Fibroblast of skin of left biceps (primary cell): ENCODE measurements around the gene PKD1.

Experiments
- DNase-seq, 2 experiments: peaks; one replicate each; pipeline ENCODE4 v3.0.0-alpha.2; 2013; ENCODE audit warnings: low read depth in 2 of 2

PKD1 gene

DNA sequence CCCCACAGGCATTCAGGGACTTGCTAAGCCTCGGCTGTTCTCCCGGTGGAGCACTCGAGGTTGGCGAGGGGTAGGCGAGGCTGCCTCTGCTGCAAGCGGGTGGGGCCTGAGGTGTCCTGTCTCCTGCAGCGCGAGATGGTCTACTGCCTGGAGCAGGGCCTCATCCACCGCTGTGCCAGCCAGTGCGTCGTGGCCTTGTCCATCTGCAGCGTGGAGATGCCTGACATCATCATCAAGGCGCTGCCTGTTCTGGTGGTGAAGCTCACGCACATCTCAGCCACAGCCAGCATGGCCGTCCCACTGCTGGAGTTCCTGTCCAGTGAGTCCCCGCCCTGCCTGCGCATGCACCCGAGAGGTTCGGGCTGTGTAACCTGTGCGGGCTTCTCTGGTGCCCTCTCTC lies 61.6 kb downstream of the PKD1 start:
- no peak for DNase-seq

- no peak for DNase-seq
Observed at GRCh38 chr16:2072926-2073325, 62.8 kb downstream of the PKD1 start.

- DNase-seq, result no peak
Observed at GRCh38 chr16:2071454-2072202, 64.1 kb downstream of the PKD1 start.

DNA sequence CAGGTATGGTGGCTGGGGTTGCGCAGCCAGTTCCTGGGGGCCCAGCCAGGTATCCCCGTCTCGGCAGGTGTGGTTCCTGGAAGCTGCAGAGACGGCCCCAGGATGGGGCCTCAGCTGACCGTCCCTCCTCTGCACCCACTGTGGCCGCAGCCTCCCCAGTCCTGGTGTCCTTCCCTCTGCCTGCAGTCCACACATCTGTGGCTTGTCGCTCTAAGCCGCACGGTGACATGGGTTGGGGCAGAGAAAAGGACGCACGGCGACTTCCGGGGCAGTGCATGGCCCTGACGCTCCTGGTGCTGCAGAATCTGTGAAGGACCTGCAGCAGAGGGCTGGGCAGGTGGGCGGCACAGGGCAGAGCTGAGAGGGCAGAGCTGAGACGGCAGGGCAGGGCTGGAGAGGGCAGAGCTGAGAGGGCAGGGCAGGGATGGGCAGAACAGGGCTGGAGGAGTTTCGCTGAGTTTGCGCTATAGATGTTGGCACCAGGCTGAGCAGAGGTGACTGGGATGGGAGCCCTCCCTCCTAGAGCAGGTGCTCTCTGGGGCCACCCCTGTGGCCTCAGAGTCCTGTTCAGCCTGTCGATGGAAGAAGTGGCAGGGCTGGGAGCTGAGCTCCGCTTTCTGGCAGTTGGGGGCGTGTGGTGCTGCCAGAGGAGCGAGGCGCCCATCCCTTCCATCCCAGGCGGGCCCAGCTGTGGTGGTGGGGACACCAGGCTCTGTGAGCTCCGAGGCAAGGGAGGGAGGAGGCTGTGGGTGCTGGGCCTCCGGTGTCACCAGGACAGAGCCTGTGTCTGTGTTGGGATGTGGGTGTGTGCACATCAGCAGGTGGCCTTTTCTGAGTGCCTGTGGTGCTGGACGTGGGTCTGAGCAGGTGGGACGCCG lies 64.9 kb downstream of the PKD1 start:
- DNase-seq, result no peak

DNA sequence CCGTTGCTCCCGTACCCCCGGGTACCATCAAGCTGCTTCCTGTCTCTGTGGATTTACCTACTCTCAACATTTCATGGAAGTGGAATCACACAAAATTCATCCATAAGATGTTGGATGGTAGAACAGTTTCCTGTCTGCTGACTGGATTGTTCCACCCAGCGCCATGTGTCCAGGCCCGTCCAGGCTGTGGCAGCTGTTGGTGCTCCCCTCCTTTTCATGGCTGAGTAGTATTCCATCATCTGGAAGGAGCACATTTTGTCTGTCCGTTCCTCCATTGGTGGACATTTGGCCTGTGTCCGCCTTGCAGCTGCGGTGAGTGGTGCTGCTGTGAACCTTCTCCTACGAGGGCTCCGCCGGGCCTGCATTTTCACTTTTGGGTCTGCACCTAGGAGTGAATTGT lies 69.6 kb downstream of the PKD1 start:
- no peak for DNase-seq

DNA sequence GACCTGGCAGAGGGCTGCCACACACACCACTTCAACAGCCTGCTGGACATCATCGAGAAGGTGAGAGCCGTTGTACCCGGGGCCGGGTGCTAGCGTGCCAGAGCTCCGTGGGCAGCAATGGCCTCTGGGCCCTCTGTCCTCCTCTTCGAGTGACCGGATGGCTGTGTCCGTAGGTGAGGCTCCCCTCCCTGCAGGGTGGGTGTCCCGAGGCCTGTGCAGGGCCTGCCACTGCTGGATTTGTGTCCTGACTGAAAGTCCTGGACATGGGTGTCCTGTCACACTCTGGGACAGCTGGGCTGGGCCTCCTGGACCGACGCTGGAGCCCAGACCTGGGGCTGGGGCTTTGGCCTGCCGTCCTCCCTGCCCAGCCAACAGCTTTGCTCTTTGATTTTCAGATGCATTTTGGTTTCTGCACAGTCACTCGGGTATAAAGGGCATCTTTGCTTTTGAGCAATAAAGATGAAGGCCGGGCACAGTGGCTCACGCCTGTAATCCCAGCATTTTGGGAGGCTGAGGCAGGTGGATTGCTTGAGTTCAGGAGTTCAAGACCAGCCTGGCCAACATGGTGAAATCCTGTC lies 71.2 kb downstream of the PKD1 start:
- DNase-seq, result no peak

- DNase-seq, result no peak
Observed at GRCh38 chr16:2063861-2064260, 71.8 kb downstream of the PKD1 start.

DNA sequence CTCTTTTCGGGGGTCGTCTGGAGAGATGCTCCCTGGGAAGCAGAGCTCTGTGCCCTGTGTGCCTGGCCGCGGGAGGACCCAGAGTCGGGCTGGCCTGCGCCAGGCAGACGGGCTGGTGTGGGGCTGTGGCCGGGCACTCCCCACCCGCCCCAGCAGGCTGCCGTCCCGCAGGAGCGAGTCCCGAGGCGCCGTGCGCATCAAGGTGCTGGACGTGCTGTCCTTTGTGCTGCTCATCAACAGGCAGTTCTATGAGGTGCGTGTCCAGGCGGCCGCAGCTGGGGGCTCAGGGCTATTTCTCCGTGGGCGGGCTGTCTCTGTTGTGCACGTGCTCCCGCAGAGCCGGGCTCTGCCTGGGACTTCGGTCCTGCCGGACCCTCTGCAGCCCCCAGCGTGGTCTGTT lies 72.9 kb downstream of the PKD1 start:
- DNase-seq, result no peak

- DNase-seq, result no peak
Observed at GRCh38 chr16:2061526-2061925, 74.2 kb downstream of the PKD1 start.

DNA sequence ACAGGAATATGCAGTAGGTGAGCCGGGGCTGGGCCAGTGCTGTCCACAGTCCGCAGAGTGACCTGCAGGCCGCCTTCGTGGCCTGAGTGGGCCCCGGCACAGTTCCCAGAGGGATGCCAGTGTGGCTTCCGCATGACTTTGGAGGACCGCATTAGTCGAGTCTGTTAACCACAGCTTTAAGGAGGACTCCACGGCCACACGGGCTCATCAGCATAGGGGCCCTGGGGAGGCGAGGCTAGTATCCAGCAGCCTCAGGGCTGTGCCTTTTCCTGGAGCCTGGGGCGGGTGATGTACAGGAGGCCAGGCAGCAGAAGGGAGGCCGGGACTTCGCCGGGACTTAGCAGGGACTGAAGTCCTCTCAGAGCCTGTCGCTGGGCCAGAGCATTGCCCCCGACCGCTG lies 74.7 kb downstream of the PKD1 start:
- no peak for DNase-seq

DNA sequence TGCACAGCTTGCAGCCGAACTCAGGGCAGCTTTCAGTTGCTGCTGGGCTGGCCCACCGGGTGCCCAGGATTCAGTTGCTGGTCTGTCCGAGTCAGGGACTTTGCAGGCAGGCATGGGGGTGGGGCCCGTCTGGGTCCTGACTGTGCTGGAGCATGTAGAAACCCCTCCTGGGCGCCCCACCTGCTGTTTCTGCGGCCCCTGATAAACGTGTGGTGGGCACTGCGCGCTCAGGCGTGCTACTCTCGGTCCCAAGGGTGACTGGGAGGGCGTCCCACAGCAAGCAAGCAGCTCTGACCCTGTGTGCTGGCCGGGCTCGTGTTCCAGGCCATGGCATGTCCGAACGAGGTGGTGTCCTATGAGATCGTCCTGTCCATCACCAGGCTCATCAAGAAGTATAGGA lies 75.4 kb downstream of the PKD1 start:
- DNase-seq, result no peak

- DNase-seq, result no peak
Observed at GRCh38 chr16:2058872-2059271, 76.8 kb downstream of the PKD1 start.

- no peak for DNase-seq
Observed at GRCh38 chr16:2058420-2058819, 77.3 kb downstream of the PKD1 start.

DNA sequence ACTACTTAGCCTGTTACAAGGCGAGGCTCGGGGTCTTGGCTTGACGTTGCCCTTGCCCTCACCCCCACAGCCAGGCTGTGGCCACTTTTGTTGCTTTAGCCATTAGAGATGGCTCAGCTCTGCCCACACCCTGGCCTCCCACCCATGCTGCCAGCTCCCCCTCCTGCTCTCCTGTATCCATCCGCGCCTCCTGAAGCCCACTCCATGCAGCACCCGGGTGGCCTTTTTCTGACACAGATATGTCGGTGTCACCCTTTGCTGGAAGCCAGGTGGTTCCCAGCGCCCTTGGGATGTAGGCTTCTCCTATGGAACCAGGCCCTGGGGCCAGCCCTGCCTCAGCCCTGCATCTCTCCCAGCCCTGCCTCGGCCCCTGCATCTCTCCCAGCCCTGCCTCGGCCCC lies 78.3 kb downstream of the PKD1 start:
- DNase-seq, result no peak

DNA sequence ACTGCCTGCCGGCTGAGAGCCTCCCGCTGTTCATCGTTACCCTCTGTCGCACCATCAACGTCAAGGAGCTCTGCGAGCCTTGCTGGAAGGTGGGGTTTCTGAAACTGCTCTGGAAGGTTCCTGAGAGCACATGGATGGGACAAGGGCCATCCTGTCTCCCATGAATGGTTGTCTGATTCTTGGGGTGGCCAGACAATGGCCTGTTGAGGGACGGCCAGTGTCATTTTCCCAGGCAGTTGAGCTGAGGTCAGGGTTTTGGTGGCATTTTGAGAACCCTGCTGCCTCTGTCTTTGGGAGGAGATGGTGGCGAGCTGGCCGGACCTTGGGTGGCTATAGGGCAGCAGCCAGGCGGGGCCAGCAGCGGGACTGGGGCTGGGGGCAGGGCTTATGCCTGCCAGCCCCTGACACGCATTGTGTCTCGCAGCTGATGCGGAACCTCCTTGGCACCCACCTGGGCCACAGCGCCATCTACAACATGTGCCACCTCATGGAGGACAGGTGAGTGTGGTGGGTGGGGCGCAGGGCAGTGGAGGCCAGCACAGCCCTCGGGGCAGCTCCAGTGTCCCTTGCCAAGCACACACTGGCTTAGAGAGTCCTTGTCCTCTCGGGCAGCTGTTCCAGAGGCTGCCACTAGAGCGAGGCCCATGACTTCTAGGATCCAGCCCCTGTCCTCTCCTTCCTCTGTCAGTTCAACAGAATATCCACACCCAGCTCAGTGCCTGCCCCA lies 78.9 kb downstream of the PKD1 start:
- no peak for DNase-seq

DNA sequence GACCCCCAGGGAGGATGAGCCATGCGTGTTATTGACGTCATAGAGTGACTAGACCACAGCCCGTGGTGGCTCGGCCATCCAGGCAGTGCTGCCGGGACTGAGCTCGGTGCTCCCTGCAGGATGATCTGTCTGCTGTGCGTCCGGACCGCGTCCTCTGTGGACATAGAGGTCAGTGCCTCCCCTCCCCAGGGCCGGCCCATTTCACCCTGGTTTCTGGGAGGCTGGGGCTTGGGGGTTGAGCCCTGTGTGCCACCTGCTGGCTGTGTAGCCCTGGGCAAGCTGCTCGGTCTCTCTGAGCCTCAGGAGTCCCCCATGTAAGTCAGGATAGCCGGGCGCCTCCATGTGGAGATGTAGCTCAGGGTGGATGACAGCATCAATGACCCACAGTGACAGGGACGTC lies 79.6 kb downstream of the PKD1 start:
- no peak for DNase-seq

DNA sequence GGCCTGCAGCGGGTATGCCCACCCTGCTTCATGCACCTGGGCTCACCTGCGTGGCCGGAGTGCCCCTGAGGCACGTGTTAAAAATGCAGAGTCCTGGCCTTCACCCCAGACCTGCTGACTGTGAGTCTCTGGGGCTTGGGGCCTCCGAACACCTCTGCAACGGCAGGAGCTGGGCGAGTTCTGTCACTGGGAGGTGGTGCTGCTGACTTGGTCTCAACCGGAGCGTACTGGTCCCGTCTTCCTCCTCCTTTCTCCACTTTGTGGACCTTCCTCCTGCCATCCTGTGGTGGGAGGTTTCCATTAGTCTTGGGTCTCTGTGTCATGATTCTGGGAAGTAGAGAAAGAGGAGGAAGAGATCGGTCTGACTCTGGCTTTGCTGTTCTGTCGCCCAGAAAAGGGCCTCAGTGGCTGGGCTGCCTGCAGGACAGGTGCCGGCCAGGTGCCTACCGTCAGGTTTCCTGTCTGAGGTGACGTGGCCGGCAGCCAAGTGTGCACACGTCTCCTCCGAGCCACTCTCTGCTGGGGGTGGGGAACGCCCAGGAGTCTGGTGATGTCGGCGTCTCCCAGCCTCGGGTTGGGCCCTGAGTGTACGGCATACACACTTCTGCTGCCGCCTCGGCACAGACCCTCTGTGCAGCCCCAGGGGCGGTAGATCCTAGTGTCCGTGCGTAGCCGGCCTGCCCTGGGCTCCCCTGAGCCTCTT lies 81.0 kb downstream of the PKD1 start:
- DNase-seq, result no peak

GRCh38 chr16:2053897-2054296 lies 81.8 kb downstream of the PKD1 start:
- DNase-seq, result no peak

DNA sequence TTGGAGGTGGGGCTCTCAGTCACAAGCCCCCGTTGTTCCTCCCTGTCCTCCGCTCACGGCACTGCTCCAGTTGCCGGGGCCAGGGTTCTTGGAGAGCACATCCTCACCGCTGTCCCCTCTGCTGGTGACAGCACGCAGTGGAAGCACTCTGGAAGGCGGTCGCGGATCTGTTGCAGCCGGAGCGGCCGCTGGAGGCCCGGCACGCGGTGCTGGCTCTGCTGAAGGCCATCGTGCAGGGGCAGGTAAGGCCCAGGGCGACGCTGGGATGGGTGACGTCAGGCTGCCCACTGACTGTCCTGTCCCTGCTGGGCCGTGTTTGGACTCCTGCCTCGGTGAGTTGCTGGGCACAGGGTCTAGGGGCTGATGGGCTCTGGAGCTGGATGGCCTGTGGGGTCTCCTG lies 82.5 kb downstream of the PKD1 start:
- no peak for DNase-seq

DNA sequence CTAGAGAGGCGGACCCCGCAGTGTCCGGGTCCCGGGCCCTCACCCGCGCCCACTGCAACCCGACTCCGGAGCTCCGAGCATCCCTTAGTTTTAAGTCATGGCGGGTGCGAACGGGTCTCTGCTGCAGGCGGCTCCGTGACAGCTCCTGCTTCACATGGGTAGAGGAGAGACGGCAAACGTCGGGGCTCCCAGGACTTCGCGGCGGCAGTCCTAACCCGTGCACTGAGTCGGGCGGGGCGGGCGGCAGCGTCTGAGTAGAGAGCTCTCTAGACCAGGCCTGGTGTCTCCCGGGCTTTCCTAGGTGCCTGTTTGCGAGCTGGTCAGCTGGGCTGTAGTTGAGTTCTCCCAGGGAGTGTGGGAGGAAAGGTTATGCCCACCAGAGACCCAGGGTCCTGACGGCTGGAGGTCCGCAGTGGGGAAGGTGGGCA lies 87.6 kb downstream of the PKD1 start:
- DNase-seq, result no peak

- peak; percentile 77 to 79 for DNase-seq
Observed at GRCh38 chr16:2047330-2048115, 88.2 kb downstream of the PKD1 start, which contains the start of the genes NTHL1 and TSC2. TSS of gene NTHL1 (minus strand) at chr16:2047834. CDS start at chr16:2047823, 11 bp downstream. TSS of gene TSC2 (plus strand) at chr16:2047985. CDS start at chr16:2048616, 631 bp downstream.
